ENCODE data around the gene TYRP1.

The TYRP1 gene

DNA sequence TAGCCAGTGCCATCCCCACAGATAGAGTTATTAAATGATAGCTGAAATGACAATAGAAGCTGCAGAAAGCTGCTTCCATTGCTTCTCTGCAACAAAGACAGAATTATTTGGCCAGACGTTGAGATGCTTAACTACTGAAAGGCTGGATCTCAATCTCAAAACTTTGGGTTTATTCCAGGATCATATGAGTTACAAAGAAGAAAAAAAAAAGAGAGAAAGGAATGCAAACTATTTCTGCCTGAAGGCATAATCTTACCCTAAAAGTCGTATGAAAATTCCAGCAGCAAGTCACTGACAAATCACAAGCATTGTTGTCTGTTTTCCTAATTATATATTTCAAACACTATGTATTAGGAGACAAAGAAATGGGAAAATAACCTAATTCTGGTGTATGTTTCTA, 12.8 kb upstream of the TYRP1 start:
- no peak for DNase-seq
- no peak for TF ChIP-seq GATA1 (IDR thresholded peaks at IDR 0.05; ENCODE audit: low read depth, low read length)
- no peak for TF ChIP-seq POLR2A (IDR thresholded peaks at IDR 0.05; ENCODE audit: low read length)

DNA sequence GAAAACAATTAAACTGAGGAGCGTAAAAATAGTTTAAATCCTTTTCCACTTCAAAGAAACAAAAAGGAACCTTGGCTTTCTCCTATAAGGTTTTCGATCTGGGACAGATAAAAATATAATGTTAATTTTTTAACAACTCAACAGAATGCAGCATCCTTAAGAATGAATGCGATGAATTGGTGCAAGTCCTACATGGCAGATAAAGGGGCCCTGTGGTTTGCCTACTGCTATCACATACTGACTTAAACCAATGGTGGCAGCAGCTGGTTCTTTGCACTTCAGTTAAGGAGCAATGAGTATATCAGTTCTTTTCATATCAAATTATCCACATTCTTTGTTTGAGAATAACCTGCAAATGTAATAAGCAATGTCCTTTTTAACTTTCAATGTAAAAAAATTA, 12.4 kb upstream of the TYRP1 start:
- no peak for DNase-seq
- TF ChIP-seq GATA1 (IDR thresholded peaks at IDR 0.05; ENCODE audit: low read depth, low read length) (no peak), POLR2A (IDR thresholded peaks at IDR 0.05; ENCODE audit: low read length) (no peak)

DNA sequence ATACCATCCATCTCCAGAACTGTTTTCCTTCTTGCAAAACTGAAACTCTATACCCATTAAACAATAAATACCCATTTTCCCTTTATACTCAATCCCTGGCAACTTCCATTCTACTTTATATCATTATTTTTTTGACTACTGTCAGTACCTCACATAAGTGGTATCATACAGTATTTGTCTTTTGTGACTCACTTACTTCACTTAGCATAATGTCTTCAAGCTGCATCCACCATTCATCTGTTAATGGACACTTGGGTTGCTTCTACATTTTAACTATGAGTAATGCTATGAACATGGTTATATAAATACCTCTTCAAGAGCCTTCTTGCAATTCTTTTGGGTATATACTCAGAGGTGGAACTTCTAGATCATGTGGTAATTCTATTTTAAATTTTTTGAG, 11.6 kb upstream of the TYRP1 start:
- DNase-seq, result no peak
- TF ChIP-seq GATA1 (IDR thresholded peaks at IDR 0.05; ENCODE audit: low read depth, low read length), result no peak
- TF ChIP-seq POLR2A (IDR thresholded peaks at IDR 0.05; ENCODE audit: low read length), result no peak

DNA sequence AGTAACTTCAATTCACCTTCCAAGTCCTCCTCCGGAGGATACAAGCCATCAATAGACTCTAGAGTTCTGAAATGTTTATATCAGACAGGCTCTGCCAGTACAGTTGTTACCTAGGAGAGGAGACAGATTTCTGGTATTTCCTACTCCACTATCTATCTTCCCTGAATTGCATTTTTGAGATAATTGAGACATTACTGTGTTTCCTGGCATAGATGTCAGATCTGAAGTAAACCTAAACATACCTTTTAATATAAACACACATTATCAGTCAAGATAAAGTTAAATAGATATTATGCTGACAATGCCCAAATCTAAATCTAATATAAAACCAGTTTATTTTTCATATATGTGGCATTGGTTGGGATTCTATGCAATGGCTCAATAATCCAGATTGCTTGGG, 8.2 kb upstream of the TYRP1 start:
- TF ChIP-seq POLR2A (IDR thresholded peaks at IDR 0.05; ENCODE audit: low read length) (no peak), GATA1 (IDR thresholded peaks at IDR 0.05; ENCODE audit: low read depth, low read length) (no peak)
- DNase-seq, result no peak

DNA sequence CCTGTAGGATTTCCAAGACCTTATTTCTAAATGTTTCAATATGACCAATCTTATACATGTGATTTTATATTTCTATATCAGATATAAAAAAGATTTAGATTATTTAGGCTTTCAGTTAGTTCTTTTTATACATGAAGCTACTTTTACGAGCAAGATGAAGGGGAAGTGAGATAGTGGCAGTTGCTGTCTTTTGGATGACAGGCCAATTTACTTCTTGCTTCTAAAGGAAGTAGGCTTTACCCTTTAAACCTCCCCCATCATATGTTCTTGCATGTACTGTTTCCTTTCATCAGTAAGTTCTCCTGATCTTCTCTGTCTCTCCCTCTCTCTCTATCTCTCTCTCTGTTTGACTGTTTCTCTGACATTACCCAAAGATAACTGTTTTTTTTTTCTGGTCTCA, 4.0 kb upstream of the TYRP1 start:
- no peak for TF ChIP-seq GATA1 (IDR thresholded peaks at IDR 0.05; ENCODE audit: low read depth, low read length)
- TF ChIP-seq POLR2A (IDR thresholded peaks at IDR 0.05; ENCODE audit: low read length), result no peak
- DNase-seq, result no peak

DNA sequence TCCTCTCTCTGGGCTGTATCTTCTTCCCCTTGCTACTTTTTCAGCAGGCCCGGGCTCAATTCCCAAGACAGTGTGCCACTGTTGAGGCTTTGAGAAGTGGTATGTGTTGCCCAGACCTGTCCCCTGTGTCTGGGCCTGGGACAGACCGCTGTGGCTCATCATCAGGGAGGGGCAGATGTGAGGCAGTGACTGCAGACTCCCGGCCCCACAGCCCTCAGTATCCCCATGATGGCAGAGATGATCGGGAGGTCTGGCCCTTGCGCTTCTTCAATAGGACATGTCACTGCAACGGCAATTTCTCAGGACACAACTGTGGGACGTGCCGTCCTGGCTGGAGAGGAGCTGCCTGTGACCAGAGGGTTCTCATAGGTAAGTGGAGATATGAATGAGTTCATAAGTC, 828 bp downstream of the TYRP1 start:
- TF ChIP-seq GATA1 (IDR thresholded peaks at IDR 0.05; ENCODE audit: low read depth, low read length), result no peak
- no peak for TF ChIP-seq POLR2A (IDR thresholded peaks at IDR 0.05; ENCODE audit: low read length)
- no peak for DNase-seq

DNA sequence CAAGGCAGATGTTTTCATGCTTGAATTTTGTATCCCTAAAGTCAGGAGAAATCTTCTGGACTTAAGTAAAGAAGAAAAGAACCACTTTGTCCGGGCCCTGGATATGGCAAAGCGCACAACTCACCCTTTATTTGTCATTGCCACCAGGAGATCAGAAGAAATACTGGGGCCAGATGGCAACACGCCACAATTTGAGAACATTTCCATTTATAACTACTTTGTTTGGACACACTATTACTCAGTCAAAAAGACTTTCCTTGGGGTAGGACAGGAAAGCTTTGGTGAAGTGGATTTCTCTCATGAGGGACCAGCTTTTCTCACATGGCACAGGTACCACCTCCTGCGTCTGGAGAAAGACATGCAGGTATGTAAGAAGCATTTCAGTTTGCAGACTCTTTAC, 2.3 kb downstream of the TYRP1 start:
- DNase-seq, result no peak
- TF ChIP-seq GATA1 (IDR thresholded peaks at IDR 0.05; ENCODE audit: low read depth, low read length), result no peak
- no peak for TF ChIP-seq POLR2A (IDR thresholded peaks at IDR 0.05; ENCODE audit: low read length)

DNA sequence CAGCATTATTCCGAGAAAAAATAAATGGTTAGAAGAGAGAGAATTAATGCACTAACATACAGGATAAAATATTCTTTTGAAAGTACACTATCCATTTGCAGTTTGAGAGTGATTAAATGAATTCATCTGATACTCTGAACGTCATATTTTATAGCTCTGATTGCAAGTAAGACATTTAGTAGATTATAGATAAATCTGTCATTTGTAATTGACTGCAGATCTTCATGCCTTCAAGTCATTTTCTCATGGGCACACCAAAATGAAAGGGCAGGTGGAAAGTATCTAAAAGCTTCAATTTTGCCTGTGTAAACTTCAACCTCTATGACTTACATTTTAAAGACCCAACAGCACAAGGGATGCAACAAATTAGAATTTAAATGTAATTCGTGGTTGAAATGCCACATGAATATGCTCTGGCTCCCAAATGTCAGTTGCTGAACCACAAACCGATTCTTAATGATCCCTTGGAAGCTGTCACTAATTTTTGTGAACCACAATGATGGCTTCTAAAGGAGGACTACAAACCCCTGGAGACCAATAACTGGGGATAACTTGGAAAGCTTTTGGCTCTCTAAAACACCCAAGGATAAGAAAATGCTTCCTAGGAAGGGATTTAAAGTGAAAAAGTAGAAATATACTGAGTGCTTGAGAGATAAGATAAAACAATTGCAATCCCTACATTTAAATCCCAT, 3.9 kb downstream of the TYRP1 start:
- no peak for DNase-seq
- TF ChIP-seq GATA1 (IDR thresholded peaks at IDR 0.05; ENCODE audit: low read depth, low read length) (no peak), POLR2A (IDR thresholded peaks at IDR 0.05; ENCODE audit: low read length) (no peak)

DNA sequence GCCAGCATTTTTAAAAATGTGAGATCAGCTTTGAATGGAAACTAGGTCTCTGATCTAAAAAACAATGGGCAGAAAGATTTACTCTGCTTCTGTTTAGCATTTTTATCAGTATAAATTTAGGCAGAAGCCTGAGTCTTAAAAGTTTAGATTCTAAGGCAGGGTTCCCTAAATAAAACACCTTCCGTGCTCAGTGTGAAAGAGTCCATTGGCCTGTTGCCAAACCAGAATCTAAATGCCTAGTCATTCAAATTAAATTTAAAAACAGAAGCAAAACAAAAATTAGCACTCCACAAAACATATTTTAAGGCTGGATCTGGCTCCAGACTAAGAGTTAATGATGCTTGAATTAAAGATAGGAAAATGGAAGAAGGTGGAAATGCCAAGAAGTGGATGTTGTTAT, 4.5 kb downstream of the TYRP1 start:
- DNase-seq, result no peak
- TF ChIP-seq GATA1 (IDR thresholded peaks at IDR 0.05; ENCODE audit: low read depth, low read length) (no peak), POLR2A (IDR thresholded peaks at IDR 0.05; ENCODE audit: low read length) (no peak)

DNA sequence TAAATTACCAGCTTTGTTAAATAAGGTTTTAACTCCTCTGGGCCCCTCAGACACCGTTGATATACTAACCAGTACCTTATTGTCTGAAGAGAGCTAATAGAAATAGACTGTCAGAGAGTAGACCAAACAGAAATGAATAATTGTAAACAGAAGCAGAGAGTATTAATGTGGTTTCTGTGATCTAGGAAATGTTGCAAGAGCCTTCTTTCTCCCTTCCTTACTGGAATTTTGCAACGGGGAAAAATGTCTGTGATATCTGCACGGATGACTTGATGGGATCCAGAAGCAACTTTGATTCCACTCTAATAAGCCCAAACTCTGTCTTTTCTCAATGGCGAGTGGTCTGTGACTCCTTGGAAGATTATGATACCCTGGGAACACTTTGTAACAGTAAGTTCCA, 5.1 kb downstream of the TYRP1 start:
- TF ChIP-seq GATA1 (IDR thresholded peaks at IDR 0.05; ENCODE audit: low read depth, low read length) (no peak), POLR2A (IDR thresholded peaks at IDR 0.05; ENCODE audit: low read length) (no peak)
- no peak for DNase-seq

DNA sequence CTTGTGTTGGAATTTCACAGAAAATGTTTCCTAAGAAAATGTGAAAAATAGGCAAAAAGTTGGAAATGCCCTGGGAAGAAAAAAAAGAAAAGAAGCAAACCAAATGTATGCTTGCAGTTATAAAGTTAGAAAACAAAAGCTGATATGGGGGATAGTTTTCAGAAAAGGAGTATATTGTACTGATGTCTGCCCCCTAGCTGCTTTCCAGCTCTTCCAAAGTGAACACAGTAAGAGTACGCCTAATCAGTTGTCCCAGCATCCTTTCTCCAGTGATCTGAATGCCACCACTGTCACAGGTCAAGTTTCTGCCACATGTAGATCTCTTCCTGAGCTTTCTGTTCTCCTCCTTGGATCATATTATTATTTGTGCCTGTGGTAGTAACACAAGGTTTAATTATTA, 5.8 kb downstream of the TYRP1 start:
- TF ChIP-seq GATA1 (IDR thresholded peaks at IDR 0.05; ENCODE audit: low read depth, low read length) (no peak), POLR2A (IDR thresholded peaks at IDR 0.05; ENCODE audit: low read length) (no peak)
- DNase-seq, result no peak

DNA sequence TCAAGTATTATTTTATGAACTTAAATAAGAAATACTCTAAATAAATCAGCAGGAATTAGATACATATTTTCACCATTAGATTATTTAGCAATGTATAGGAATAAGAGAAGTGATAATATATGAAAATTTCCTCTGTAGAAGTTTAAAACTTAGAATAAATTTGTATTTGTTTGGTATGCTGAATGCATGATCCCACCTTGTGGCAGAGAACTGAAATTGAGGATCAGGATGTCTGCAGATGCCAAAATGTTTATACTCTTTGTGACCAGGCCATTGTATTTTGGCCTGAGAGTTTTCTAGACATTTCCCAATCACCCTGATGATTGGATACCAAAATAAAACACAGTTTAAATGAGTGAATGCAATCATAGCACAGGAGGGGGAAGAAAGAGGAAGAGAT, 6.3 kb downstream of the TYRP1 start:
- no peak for DNase-seq
- TF ChIP-seq GATA1 (IDR thresholded peaks at IDR 0.05; ENCODE audit: low read depth, low read length) (no peak), POLR2A (IDR thresholded peaks at IDR 0.05; ENCODE audit: low read length) (no peak)

DNA sequence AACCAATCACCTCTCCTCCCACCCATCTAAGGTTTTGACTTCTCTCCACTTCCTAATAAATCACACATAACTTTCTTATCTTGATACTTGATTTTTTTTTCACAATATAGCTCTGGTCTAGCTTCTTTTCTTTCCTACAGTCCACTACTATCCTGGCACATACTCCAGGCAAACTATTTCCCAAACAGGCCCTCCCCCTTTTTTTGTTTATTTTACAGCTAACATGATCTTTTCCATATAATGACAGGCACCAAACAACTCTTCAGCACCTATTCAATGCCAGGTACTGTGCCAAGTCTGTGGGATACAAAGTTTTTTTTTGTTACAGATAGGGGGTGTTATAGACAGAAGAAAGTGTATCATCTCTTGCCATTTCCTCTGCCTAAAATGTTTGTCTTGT, 7.9 kb downstream of the TYRP1 start:
- TF ChIP-seq POLR2A (IDR thresholded peaks at IDR 0.05; ENCODE audit: low read length) (no peak), GATA1 (IDR thresholded peaks at IDR 0.05; ENCODE audit: low read depth, low read length) (no peak)
- no peak for DNase-seq

DNA sequence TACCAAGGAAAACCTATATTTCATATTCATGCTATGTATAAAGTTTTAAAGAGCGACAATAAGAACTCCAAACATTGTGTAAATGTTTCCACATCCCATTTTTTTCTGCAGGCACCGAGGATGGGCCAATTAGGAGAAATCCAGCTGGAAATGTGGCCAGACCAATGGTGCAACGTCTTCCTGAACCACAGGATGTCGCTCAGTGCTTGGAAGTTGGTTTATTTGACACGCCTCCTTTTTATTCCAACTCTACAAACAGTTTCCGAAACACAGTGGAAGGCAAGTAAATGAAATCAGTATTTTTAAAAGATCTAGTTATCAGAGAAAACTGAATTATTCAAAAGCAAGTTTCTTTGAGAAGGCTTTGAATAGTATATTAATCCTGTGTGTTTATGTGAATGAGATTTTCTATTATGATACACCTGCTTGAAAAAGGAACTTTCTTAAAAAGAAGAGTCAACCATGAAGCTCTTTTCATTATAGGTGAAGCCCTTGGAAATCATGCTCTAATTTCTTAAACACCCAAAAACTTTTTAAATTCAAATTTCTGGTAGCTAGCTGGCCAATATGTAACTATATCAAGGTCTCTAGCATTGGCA, 9.1 kb downstream of the TYRP1 start:
- no peak for DNase-seq
- no peak for TF ChIP-seq POLR2A (IDR thresholded peaks at IDR 0.05; ENCODE audit: low read length)
- TF ChIP-seq GATA1 (IDR thresholded peaks at IDR 0.05; ENCODE audit: low read depth, low read length), result no peak

DNA sequence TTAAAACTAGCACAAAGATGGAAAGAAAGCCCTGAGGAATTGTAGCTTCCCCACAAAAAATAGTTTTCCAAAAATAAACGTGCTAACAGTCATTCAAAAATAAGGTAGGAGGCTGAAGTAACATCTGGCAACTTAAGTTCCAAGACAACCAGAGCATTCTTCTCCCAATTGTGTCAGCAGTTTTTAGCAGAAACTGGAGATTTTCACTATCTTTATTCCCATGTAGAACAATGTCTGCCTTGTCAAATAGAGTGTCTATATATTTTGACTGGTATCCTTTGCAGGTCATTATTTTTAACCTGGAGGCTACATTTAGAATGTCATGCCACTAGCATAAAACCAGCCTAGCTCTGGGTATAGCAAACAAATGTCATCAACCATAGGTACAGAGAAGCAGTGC, 10.8 kb downstream of the TYRP1 start:
- DNase-seq, result no peak
- no peak for TF ChIP-seq GATA1 (IDR thresholded peaks at IDR 0.05; ENCODE audit: low read depth, low read length)
- TF ChIP-seq POLR2A (IDR thresholded peaks at IDR 0.05; ENCODE audit: low read length), result no peak

All from erythroblast (primary cell).